ENCODE data around the gene NFATC2IP. TPM values are rescaled to one million over a fixed set of nuclear protein-coding genes. Genes with fewer than 3 reads are reported as not detected.
A peak's percentile ranks its signal among the peaks of the same experiment; 100 is the strongest.

NFATC2IP gene
- total and polyA plus RNA-seq, 9 of the 15 experiments (the other 6 are each of a cell fraction or from before 2014, with no cell fraction given), result 15.6 to 106 (median 46.9) TPM

DNA sequence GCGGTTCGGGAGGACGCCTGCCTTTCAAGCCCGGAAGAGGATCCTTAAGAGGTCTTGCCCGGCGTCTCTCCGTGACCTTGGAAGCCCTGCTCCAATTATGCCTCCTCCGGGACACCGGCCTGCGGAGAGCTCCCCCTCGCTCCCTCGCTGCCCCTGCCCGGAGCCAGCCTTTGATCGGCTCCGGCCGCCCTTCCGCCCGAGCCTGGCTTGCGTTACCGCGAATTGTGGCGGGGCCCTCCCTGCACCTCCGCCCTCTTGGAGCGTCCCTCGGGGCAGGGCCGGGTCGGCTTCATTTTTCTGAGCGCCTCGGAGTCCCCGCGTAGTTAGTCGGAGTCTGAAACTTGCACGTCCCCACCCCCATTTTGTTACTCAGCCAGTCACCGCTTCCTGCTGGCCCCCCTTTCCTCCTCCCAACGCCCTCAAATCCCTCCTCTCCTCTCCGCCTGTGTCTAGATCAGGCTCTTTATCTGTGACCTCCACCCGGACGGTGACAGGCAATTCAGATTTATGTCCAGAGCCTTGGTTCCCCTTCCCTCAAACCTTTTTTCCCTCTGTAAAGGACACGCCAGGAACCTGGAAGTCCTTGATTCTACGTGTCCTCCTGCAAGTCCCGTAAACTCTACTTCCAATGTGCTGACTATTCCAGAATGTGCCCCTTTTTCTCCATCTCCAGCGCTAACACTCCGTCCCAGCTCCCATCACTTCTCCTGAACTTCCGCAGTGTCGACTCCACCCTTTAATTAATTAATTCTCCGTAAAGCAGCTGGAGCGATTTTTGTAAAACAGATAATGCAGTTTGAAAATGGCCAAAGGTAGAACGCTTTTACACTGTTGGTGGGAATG is 25.1 kb upstream of the NFATC2IP start (continued):
- TF ChIP-seq, protein P1, sequence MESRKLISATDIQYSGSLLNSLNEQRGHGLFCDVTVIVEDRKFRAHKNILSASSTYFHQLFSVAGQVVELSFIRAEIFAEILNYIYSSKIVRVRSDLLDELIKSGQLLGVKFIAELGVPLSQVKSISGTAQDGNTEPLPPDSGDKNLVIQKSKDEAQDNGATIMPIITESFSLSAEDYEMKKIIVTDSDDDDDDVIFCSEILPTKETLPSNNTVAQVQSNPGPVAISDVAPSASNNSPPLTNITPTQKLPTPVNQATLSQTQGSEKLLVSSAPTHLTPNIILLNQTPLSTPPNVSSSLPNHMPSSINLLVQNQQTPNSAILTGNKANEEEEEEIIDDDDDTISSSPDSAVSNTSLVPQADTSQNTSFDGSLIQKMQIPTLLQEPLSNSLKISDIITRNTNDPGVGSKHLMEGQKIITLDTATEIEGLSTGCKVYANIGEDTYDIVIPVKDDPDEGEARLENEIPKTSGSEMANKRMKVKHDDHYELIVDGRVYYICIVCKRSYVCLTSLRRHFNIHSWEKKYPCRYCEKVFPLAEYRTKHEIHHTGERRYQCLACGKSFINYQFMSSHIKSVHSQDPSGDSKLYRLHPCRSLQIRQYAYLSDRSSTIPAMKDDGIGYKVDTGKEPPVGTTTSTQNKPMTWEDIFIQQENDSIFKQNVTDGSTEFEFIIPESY (CRISPR knock-in tag; IDR thresholded peaks at IDR 0.05), result peak; percentile 17; the same call in 1 of the 2 replicates
- TF ChIP-seq CC2D1A (IDR thresholded peaks at IDR 0.05), result peak; percentile 87; the same call in 1 of the 2 replicates
- TF ChIP-seq NELFE (IDR thresholded peaks at IDR 0.05; ENCODE audit: insufficient read depth, insufficient read length), result no peak
- peak; percentile 37; the same call in 1 of the 2 replicates for TF ChIP-seq MYC (IDR thresholded peaks at IDR 0.05; ENCODE audit: low read depth, low read length)
- peak; percentile 86 for TF ChIP-seq MYC (CRISPR knock-in tag; IDR thresholded peaks at IDR 0.05; ENCODE audit: borderline replicate concordance, low read depth)
- TF ChIP-seq SPI1 (IDR thresholded peaks at IDR 0.05; ENCODE audit: borderline replicate concordance, low read depth, low read length), result peak; percentile 27; the same call in 1 of the 2 replicates
- no peak for TF ChIP-seq ARID2 (IDR thresholded peaks at IDR 0.05)
- TF ChIP-seq ZNF507 (tag; conservative IDR thresholded peaks at IDR 0.05), result no peak
- TF ChIP-seq, protein P2, sequence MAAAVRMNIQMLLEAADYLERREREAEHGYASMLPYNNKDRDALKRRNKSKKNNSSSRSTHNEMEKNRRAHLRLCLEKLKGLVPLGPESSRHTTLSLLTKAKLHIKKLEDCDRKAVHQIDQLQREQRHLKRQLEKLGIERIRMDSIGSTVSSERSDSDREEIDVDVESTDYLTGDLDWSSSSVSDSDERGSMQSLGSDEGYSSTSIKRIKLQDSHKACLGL (CRISPR knock-in tag; IDR thresholded peaks at IDR 0.05; ENCODE audit: borderline replicate concordance, poor library complexity, severe bottlenecking), result no peak
- TF ChIP-seq, protein P3, sequence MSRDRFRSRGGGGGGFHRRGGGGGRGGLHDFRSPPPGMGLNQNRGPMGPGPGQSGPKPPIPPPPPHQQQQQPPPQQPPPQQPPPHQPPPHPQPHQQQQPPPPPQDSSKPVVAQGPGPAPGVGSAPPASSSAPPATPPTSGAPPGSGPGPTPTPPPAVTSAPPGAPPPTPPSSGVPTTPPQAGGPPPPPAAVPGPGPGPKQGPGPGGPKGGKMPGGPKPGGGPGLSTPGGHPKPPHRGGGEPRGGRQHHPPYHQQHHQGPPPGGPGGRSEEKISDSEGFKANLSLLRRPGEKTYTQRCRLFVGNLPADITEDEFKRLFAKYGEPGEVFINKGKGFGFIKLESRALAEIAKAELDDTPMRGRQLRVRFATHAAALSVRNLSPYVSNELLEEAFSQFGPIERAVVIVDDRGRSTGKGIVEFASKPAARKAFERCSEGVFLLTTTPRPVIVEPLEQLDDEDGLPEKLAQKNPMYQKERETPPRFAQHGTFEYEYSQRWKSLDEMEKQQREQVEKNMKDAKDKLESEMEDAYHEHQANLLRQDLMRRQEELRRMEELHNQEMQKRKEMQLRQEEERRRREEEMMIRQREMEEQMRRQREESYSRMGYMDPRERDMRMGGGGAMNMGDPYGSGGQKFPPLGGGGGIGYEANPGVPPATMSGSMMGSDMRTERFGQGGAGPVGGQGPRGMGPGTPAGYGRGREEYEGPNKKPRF (IDR thresholded peaks at IDR 0.05; ENCODE audit: low read depth, low read length), result no peak
- peak; percentile 11; the same call in 1 of the 2 replicates for TF ChIP-seq GABPB1 (CRISPR knock-in tag; IDR thresholded peaks at IDR 0.05)
- TF ChIP-seq NCOA4 (IDR thresholded peaks at IDR 0.05; ENCODE audit: partially characterized antibody), result no peak
- no peak for TF ChIP-seq CSDE1 (IDR thresholded peaks at IDR 0.05)
- peak; percentile 94 for TF ChIP-seq TCF3 (CRISPR knock-in tag; IDR thresholded peaks at IDR 0.05)
- TF ChIP-seq ZNF282 (CRISPR knock-in tag; IDR thresholded peaks at IDR 0.05), result no peak
- TF ChIP-seq, protein P4, sequence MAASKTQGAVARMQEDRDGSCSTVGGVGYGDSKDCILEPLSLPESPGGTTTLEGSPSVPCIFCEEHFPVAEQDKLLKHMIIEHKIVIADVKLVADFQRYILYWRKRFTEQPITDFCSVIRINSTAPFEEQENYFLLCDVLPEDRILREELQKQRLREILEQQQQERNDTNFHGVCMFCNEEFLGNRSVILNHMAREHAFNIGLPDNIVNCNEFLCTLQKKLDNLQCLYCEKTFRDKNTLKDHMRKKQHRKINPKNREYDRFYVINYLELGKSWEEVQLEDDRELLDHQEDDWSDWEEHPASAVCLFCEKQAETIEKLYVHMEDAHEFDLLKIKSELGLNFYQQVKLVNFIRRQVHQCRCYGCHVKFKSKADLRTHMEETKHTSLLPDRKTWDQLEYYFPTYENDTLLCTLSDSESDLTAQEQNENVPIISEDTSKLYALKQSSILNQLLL (CRISPR knock-in tag; IDR thresholded peaks at IDR 0.05; ENCODE audit: borderline replicate concordance), result no peak
- TF ChIP-seq HMG20A (CRISPR knock-in tag; conservative IDR thresholded peaks at IDR 0.05), result no peak
- TF ChIP-seq, protein P5, sequence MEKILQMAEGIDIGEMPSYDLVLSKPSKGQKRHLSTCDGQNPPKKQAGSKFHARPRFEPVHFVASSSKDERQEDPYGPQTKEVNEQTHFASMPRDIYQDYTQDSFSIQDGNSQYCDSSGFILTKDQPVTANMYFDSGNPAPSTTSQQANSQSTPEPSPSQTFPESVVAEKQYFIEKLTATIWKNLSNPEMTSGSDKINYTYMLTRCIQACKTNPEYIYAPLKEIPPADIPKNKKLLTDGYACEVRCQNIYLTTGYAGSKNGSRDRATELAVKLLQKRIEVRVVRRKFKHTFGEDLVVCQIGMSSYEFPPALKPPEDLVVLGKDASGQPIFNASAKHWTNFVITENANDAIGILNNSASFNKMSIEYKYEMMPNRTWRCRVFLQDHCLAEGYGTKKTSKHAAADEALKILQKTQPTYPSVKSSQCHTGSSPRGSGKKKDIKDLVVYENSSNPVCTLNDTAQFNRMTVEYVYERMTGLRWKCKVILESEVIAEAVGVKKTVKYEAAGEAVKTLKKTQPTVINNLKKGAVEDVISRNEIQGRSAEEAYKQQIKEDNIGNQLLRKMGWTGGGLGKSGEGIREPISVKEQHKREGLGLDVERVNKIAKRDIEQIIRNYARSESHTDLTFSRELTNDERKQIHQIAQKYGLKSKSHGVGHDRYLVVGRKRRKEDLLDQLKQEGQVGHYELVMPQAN (IDR thresholded peaks at IDR 0.05; ENCODE audit: borderline replicate concordance), result no peak
- no peak for TF ChIP-seq ZNF354B (CRISPR knock-in tag; IDR thresholded peaks at IDR 0.05)

Measured in K562 (cell line).